ENCODE measurements around the gene RASL10B. TPM values are rescaled to one million over a fixed set of nuclear protein-coding genes. Genes with fewer than 3 reads are reported as not detected.

RASL10B gene
- total and polyA plus RNA-seq, 2 experiments from 2014 or later, result 0.11 to 0.54 TPM

DNA sequence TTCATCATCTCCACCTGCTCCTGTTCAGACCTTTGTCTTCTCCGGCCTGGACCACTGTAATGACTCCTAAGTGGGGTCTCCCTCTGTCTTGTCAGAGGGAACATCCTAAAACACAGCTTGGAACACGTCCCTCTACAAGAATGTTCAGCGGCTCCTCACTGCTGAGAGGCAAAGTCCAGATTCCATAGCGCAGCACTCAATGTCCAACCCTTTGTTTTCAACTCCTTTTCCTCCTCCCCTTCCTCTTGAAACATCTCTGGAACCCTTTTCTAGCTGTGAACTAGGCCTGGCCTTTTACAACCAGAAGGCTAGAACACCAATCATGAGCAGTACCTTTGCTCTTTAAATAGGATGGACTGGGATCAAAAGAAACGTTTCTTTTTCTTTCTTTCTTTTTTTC lies 30.2 kb downstream of the RASL10B start:
- Histone ChIP-seq H3K4me2 (ENCODE audit: unreplicated experiment) (no peak overlapping the region), H3K27ac (no peak overlapping the region), H3K36me3 (ENCODE audit: low read depth) (no peaks in the 10 kb centered on the region), H3K4me3 (no peak overlapping the region), H3F3A (ENCODE audit: insufficient read depth) (no peaks in the 10 kb centered on the region), H3K79me2 (ENCODE audit: insufficient read depth) (no peaks in the 10 kb centered on the region), H3K9me3 (ENCODE audit: low read depth) (no peaks in the 10 kb centered on the region), H3K4me1 (ENCODE audit: insufficient read depth) (no peaks in the 10 kb centered on the region), H4K20me1 (ENCODE audit: insufficient read depth) (no peaks in the 10 kb centered on the region), H3K27me3 (replicated peaks; ENCODE audit: insufficient read depth) (no peaks in the 10 kb centered on the region), H3K9me2 (ENCODE audit: insufficient read depth) (no peaks in the 10 kb centered on the region), H3K9ac (no peak overlapping the region), H2AFZ (no peak overlapping the region)
- in situ Hi-C loops (cut with MboI), result no loop called here
- TF ChIP-seq EZH2 (IDR thresholded peaks at IDR 0.05; ENCODE audit: insufficient read depth, poor library complexity, severe bottlenecking) (no peak), EZH2phosphoT487 (IDR thresholded peaks at IDR 0.05; ENCODE audit: insufficient read depth, low read depth) (no peak)
- no peak for DNase-seq
- 69 to 70% methylated on average over 5 of the region's 5 CpGs for WGBS, 2 experiments (ENCODE audit: low coverage in 1 of 2, low lambda C conversion rate in 2 of 2, missing lambda C conversion rate in 2 of 2)

DNA sequence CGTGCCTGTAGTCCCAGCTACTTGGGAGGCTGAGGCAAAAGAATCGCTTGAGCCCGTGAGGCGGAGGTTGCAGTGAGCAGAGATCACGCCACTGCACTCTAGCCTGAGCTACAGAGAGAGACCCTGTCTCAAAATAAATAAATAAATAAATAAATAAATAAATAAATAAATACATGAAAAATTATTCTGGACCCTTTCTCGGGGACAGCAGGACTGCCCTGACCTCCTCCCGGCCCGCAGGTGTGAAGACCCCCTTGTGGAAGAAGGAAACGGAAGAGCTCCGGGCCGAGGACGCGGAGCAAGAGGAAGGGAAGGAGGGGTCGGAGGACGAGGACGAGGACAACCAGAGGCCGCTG lies 32.3 kb downstream of the RASL10B start:
- Histone ChIP-seq H3K27ac (no peak overlapping the region), H3K9me3 (ENCODE audit: low read depth) (no peaks in the 10 kb centered on the region), H3K4me2 (ENCODE audit: unreplicated experiment) (peak overlapping the region; percentile 87), H3K4me1 (ENCODE audit: insufficient read depth) (no peaks in the 10 kb centered on the region), H2AFZ (peak overlapping the region; percentile 54), H3K9ac (0 out of 2 replicates have a peak overlapping the region, but pooled peaks have one; percentile 48), H3K9me2 (ENCODE audit: insufficient read depth) (no peaks in the 10 kb centered on the region), H4K20me1 (ENCODE audit: insufficient read depth) (no peaks in the 10 kb centered on the region), H3K4me3 (peak overlapping the region; percentile 69), H3K27me3 (replicated peaks; ENCODE audit: insufficient read depth) (peaks cover 7% of the 10 kb centered on the region; the same call in 1 of the 2 replicates), H3K36me3 (ENCODE audit: low read depth) (no peaks in the 10 kb centered on the region), H3F3A (ENCODE audit: insufficient read depth) (no peaks in the 10 kb centered on the region), H3K79me2 (ENCODE audit: insufficient read depth) (no peaks in the 10 kb centered on the region)
- no peak for DNase-seq
- WGBS, 2 experiments (ENCODE audit: low coverage in 1 of 2, low lambda C conversion rate in 2 of 2, missing lambda C conversion rate in 2 of 2), result 29 to 30% methylated on average over 17 of the region's 17 CpGs
- TF ChIP-seq EZH2phosphoT487 (IDR thresholded peaks at IDR 0.05; ENCODE audit: insufficient read depth, low read depth) (no peak), EZH2 (IDR thresholded peaks at IDR 0.05; ENCODE audit: insufficient read depth, poor library complexity, severe bottlenecking) (no peak)
- in situ Hi-C loops (cut with MboI), result no loop called here

DNA sequence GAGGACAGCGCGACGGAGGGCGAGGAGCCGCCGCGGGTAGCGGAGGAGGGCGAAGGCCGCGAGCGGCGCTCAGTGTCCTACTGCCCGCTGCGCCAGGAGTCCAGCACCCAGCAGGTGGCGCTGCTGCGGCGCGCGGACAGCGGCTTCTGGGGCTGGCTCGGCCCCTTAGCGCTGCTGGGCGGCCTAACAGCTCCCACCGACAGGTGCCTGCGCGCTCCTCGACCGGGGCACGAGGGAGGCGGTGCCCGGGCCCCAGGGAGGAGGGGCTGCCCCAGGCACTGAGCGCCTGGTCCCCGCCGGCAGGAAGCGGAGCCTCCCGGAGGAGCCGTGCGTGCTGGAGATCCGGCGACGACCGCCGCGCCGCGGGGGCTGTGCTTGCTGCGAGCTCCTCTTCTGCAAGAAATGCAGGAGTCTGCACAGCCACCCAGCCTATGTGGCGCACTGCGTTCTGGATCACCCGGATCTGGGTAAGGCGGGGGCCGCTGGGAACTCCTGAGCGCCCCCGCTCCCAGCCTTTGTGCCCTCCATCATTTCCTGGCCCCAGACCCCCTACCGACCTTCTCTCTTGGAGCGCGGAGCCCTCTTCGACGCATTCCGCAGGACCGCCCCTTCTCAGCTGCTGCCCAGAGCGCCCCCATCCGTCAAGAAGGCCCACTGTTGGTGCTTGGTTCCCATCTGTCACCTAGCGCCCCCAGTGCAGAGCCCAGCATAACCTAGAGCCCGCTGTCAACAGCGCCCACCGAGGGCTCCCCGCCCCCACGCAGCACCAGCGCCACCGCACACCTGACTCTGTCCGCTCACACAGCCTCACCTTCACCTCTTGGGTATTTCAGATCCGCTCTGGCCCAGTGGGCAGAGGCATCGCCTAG lies 32.9 kb downstream of the RASL10B start:
- Histone ChIP-seq H3K36me3 (ENCODE audit: low read depth) (no peaks in the 10 kb centered on the region), H3K4me2 (ENCODE audit: unreplicated experiment) (peak overlapping the region; percentile 87), H3K27ac (no peak overlapping the region), H4K20me1 (ENCODE audit: insufficient read depth) (no peaks in the 10 kb centered on the region), H3K9me2 (ENCODE audit: insufficient read depth) (no peaks in the 10 kb centered on the region), H3K79me2 (ENCODE audit: insufficient read depth) (no peaks in the 10 kb centered on the region), H3F3A (ENCODE audit: insufficient read depth) (no peaks in the 10 kb centered on the region), H3K9ac (peak overlapping the region; percentile 48; the same call in 1 of the 2 replicates), H3K4me3 (peak overlapping the region; percentile 69), H3K4me1 (ENCODE audit: insufficient read depth) (no peaks in the 10 kb centered on the region), H2AFZ (peak overlapping the region; percentile 54), H3K27me3 (replicated peaks; ENCODE audit: insufficient read depth) (peaks cover 7% of the 10 kb centered on the region; the same call in 1 of the 2 replicates), H3K9me3 (ENCODE audit: low read depth) (no peaks in the 10 kb centered on the region)
- TF ChIP-seq EZH2 (IDR thresholded peaks at IDR 0.05; ENCODE audit: insufficient read depth, poor library complexity, severe bottlenecking), result no peak
- TF ChIP-seq EZH2phosphoT487 (IDR thresholded peaks at IDR 0.05; ENCODE audit: insufficient read depth, low read depth), result no peak
- in situ Hi-C loops (cut with MboI), result no loop called here
- DNase-seq, result peak; percentile 91
- WGBS, 2 experiments (ENCODE audit: low coverage in 1 of 2, low lambda C conversion rate in 2 of 2, missing lambda C conversion rate in 2 of 2), result 6 to 7% methylated on average over 47 to 56 of the region's 75 CpGs

DNA sequence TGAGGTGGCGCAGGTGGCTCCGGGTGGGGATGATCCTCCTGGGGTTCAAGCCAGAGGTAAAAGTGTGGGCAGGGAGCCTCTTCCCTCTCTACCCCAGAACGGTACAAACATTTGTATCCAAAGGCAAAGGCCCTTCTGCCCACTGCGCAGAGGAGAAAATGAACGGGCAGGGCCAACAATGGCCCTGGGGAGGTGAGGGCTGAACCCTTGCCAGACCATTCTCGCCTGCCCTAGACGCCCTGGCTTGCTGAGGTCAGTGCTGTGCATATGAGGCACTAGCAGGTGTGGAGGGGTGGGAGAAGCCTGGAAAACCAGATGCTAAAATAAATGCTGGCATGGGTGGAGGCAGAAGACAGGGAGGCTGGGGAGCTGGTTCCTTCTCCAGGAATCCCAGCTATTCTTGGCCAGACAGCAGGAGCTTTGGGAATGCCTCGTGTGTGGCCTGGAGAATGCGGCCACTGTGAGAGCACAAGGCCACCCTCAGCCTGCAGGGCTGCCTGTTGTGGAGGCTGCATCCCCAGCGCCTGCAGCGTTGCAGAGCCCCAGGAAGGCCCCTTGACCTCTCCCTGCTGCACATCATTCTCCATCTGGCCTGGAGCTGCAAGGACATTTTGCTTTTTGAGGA lies 33.8 kb downstream of the RASL10B start:
- in situ Hi-C loops (cut with MboI), result no loop called here
- no peak overlapping the region for H2AFZ ChIP-seq

More for the DNA sequence above, 33.8 kb downstream of the RASL10B start:
- Histone ChIP-seq H3K4me2 (ENCODE audit: unreplicated experiment) (no peak overlapping the region), H3K36me3 (ENCODE audit: low read depth) (no peaks in the 10 kb centered on the region), H3K27me3 (replicated peaks; ENCODE audit: insufficient read depth) (peaks cover 7% of the 10 kb centered on the region; the same call in 1 of the 2 replicates), H3K9ac (no peak overlapping the region), H3K4me3 (no peak overlapping the region), H4K20me1 (ENCODE audit: insufficient read depth) (no peaks in the 10 kb centered on the region), H3K79me2 (ENCODE audit: insufficient read depth) (no peaks in the 10 kb centered on the region), H3K4me1 (ENCODE audit: insufficient read depth) (no peaks in the 10 kb centered on the region), H3K27ac (no peak overlapping the region), H3K9me3 (ENCODE audit: low read depth) (no peaks in the 10 kb centered on the region), H3K9me2 (ENCODE audit: insufficient read depth) (no peaks in the 10 kb centered on the region), H3F3A (ENCODE audit: insufficient read depth) (no peaks in the 10 kb centered on the region)
- WGBS, 2 experiments (ENCODE audit: low coverage in 1 of 2, low lambda C conversion rate in 2 of 2, missing lambda C conversion rate in 2 of 2), result 74 to 78% methylated on average over 11 of the region's 11 CpGs
- TF ChIP-seq EZH2phosphoT487 (IDR thresholded peaks at IDR 0.05; ENCODE audit: insufficient read depth, low read depth), result no peak
- TF ChIP-seq EZH2 (IDR thresholded peaks at IDR 0.05; ENCODE audit: insufficient read depth, poor library complexity, severe bottlenecking), result no peak
- no peak for DNase-seq
